Activated naive CD8-positive, alpha-beta T cell treated with anti-CD3 and anti-CD28 coated beads, Interleukin-2, amount 50 U/mL, for 24 hours (primary cell): ENCODE data around the gene SLC25A48.

ENCODE experiments used
- ATAC-seq: fragments of 150-1000 bp; cut with Tn5 transposase; one replicate; pipeline ENCODE4 v1.10.0; 2021
- DNase-seq: peaks from one replicate; pipeline ENCODE4 v3.0.0; 2021
- H3K27ac Mint-ChIP-seq: one replicate; pipeline ENCODE4 v1.8.0; 2021; ENCODE audit warnings: mild to moderate bottlenecking, mixed read lengths
- H3K27me3 Mint-ChIP-seq: one replicate; pipeline ENCODE4 v1.8.0; 2021; ENCODE audit warnings: mixed read lengths
- H3K36me3 Mint-ChIP-seq: one replicate; pipeline ENCODE4 v1.8.0; 2021; ENCODE audit warnings: low read depth, mixed read lengths
- H3K4me1 Mint-ChIP-seq: one replicate; pipeline ENCODE4 v1.8.0; 2021; ENCODE audit warnings: mixed read lengths
- H3K4me3 Mint-ChIP-seq: one replicate; pipeline ENCODE4 v1.8.0; 2021; ENCODE audit warnings: mild to moderate bottlenecking, moderate library complexity, mixed read lengths
- H3K9me3 Mint-ChIP-seq: one replicate; pipeline ENCODE4 v1.8.0; 2021; ENCODE audit warnings: mixed read lengths

The SLC25A48 gene

GRCh38 chr5:135861641-135862040, 27.2 kb downstream of the SLC25A48 start:
- Mint-ChIP-seq H3K9me3 (no peaks in the 10 kb centered on the region), H3K4me3 (no peak overlapping the region), H3K27ac (no peak overlapping the region), H3K36me3 (no peaks in the 10 kb centered on the region), H3K4me1 (no peaks in the 10 kb centered on the region), H3K27me3 (peaks cover 4% of the 10 kb centered on the region)
- ATAC-seq (no peak), DNase-seq (no peak)

- Mint-ChIP-seq H3K9me3 (no peaks in the 10 kb centered on the region), H3K27ac (no peak overlapping the region)
Observed at GRCh38 chr5:135862086-135862485, 27.6 kb downstream of the SLC25A48 start.

GRCh38 chr5:135862744-135863143, 28.3 kb downstream of the SLC25A48 start:
- DNase-seq (no peak), ATAC-seq (no peak)
- Mint-ChIP-seq H3K27ac (no peak overlapping the region), H3K4me3 (no peak overlapping the region), H3K4me1 (no peaks in the 10 kb centered on the region), H3K36me3 (no peaks in the 10 kb centered on the region), H3K9me3 (no peaks in the 10 kb centered on the region), H3K27me3 (peaks cover 2% of the 10 kb centered on the region)

More at GRCh38 chr5:135862086-135862485, 27.6 kb downstream of the SLC25A48 start:
- no peak for DNase-seq
- no peaks in the 10 kb centered on the region for H3K4me1 Mint-ChIP-seq
- no peak overlapping the region for H3K4me3 Mint-ChIP-seq
- no peaks in the 10 kb centered on the region for H3K36me3 Mint-ChIP-seq
- peaks cover 4% of the 10 kb centered on the region for H3K27me3 Mint-ChIP-seq
- no peak for ATAC-seq

GRCh38 chr5:135864503-135865435, 30.3 kb downstream of the SLC25A48 start:
- DNase-seq (no peak), ATAC-seq (no peak)
- H3K4me3 Mint-ChIP-seq: no peak overlapping the region
- H3K9me3 Mint-ChIP-seq: no peaks in the 10 kb centered on the region
- H3K27me3 Mint-ChIP-seq: peaks cover 2% of the 10 kb centered on the region
- no peak overlapping the region for H3K27ac Mint-ChIP-seq
- H3K36me3 Mint-ChIP-seq: no peaks in the 10 kb centered on the region
- no peaks in the 10 kb centered on the region for H3K4me1 Mint-ChIP-seq

GRCh38 chr5:135866016-135866415, 31.6 kb downstream of the SLC25A48 start:
- DNase-seq: no peak
- no peaks in the 10 kb centered on the region for H3K4me1 Mint-ChIP-seq
- no peaks in the 10 kb centered on the region for H3K27me3 Mint-ChIP-seq
- H3K27ac Mint-ChIP-seq: no peak overlapping the region
- no peak for ATAC-seq
- no peaks in the 10 kb centered on the region for H3K9me3 Mint-ChIP-seq
- H3K4me3 Mint-ChIP-seq: no peak overlapping the region
- H3K36me3 Mint-ChIP-seq: no peaks in the 10 kb centered on the region

GRCh38 chr5:135867599-135867998, 33.1 kb downstream of the SLC25A48 start:
- Mint-ChIP-seq H3K27ac (no peak overlapping the region), H3K9me3 (no peaks in the 10 kb centered on the region), H3K27me3 (no peaks in the 10 kb centered on the region), H3K4me1 (no peaks in the 10 kb centered on the region), H3K4me3 (no peak overlapping the region), H3K36me3 (no peaks in the 10 kb centered on the region)
- no peak for ATAC-seq
- no peak for DNase-seq

GRCh38 chr5:135868681-135869080, 34.2 kb downstream of the SLC25A48 start:
- no peak overlapping the region for H3K27ac Mint-ChIP-seq
- H3K36me3 Mint-ChIP-seq: no peaks in the 10 kb centered on the region
- ATAC-seq (no peak), DNase-seq (no peak)
- H3K4me3 Mint-ChIP-seq: no peak overlapping the region
- no peaks in the 10 kb centered on the region for H3K4me1 Mint-ChIP-seq
- no peaks in the 10 kb centered on the region for H3K9me3 Mint-ChIP-seq
- H3K27me3 Mint-ChIP-seq: no peaks in the 10 kb centered on the region

- Mint-ChIP-seq H3K36me3 (no peaks in the 10 kb centered on the region), H3K27ac (no peak overlapping the region), H3K9me3 (no peaks in the 10 kb centered on the region), H3K27me3 (no peaks in the 10 kb centered on the region), H3K4me3 (no peak overlapping the region), H3K4me1 (no peaks in the 10 kb centered on the region)
- ATAC-seq (no peak), DNase-seq (no peak)
Observed at GRCh38 chr5:135869276-135869675, 34.8 kb downstream of the SLC25A48 start.

GRCh38 chr5:135869935-135870334, 35.5 kb downstream of the SLC25A48 start:
- Mint-ChIP-seq H3K27me3 (no peaks in the 10 kb centered on the region), H3K36me3 (no peaks in the 10 kb centered on the region), H3K4me3 (no peak overlapping the region), H3K4me1 (no peaks in the 10 kb centered on the region), H3K9me3 (no peaks in the 10 kb centered on the region), H3K27ac (no peak overlapping the region)
- no peak for DNase-seq
- ATAC-seq: no peak

GRCh38 chr5:135871268-135871915, 36.9 kb downstream of the SLC25A48 start:
- H3K4me3 Mint-ChIP-seq: no peak overlapping the region
- H3K4me1 Mint-ChIP-seq: no peaks in the 10 kb centered on the region
- no peaks in the 10 kb centered on the region for H3K36me3 Mint-ChIP-seq
- DNase-seq (no peak), ATAC-seq (no peak)
- no peaks in the 10 kb centered on the region for H3K9me3 Mint-ChIP-seq
- H3K27me3 Mint-ChIP-seq: no peaks in the 10 kb centered on the region
- no peak overlapping the region for H3K27ac Mint-ChIP-seq

GRCh38 chr5:135873831-135874230, 39.4 kb downstream of the SLC25A48 start:
- ATAC-seq: no peak
- H3K9me3 Mint-ChIP-seq: no peaks in the 10 kb centered on the region

GRCh38 chr5:135874461-135874860, 40.0 kb downstream of the SLC25A48 start:
- Mint-ChIP-seq H3K4me1 (no peaks in the 10 kb centered on the region), H3K27me3 (no peaks in the 10 kb centered on the region), H3K4me3 (no peak overlapping the region), H3K27ac (no peak overlapping the region), H3K36me3 (no peaks in the 10 kb centered on the region), H3K9me3 (no peaks in the 10 kb centered on the region)
- DNase-seq: no peak
- ATAC-seq: no peak

More at GRCh38 chr5:135873831-135874230, 39.4 kb downstream of the SLC25A48 start:
- H3K27ac Mint-ChIP-seq: no peak overlapping the region
- no peak for DNase-seq
- H3K4me1 Mint-ChIP-seq: no peaks in the 10 kb centered on the region
- H3K27me3 Mint-ChIP-seq: no peaks in the 10 kb centered on the region
- H3K4me3 Mint-ChIP-seq: no peak overlapping the region
- no peaks in the 10 kb centered on the region for H3K36me3 Mint-ChIP-seq

- no peaks in the 10 kb centered on the region for H3K9me3 Mint-ChIP-seq
- peaks cover 3% of the 10 kb centered on the region for H3K27me3 Mint-ChIP-seq
- no peak overlapping the region for H3K27ac Mint-ChIP-seq
- H3K4me1 Mint-ChIP-seq: no peaks in the 10 kb centered on the region
- no peaks in the 10 kb centered on the region for H3K36me3 Mint-ChIP-seq
- H3K4me3 Mint-ChIP-seq: no peak overlapping the region
- ATAC-seq: no peak
- no peak for DNase-seq
Observed at GRCh38 chr5:135875567-135875966, 41.1 kb downstream of the SLC25A48 start.

- no peak for DNase-seq
- H3K27me3 Mint-ChIP-seq: peaks cover 8% of the 10 kb centered on the region
- H3K36me3 Mint-ChIP-seq: no peaks in the 10 kb centered on the region
- no peak for ATAC-seq
- no peak overlapping the region for H3K4me3 Mint-ChIP-seq
- H3K4me1 Mint-ChIP-seq: no peaks in the 10 kb centered on the region
- no peak overlapping the region for H3K27ac Mint-ChIP-seq
- no peaks in the 10 kb centered on the region for H3K9me3 Mint-ChIP-seq
Observed at GRCh38 chr5:135876146-135876545, 41.7 kb downstream of the SLC25A48 start.

- DNase-seq: no peak
- ATAC-seq: no peak
- no peak overlapping the region for H3K4me3 Mint-ChIP-seq
- no peak overlapping the region for H3K27ac Mint-ChIP-seq
- H3K36me3 Mint-ChIP-seq: no peaks in the 10 kb centered on the region
- H3K4me1 Mint-ChIP-seq: no peaks in the 10 kb centered on the region
- H3K9me3 Mint-ChIP-seq: no peaks in the 10 kb centered on the region
- peaks cover 15% of the 10 kb centered on the region for H3K27me3 Mint-ChIP-seq
Observed at GRCh38 chr5:135877570-135878155, 43.2 kb downstream of the SLC25A48 start.
